SH-SY5Y (cell line): ENCODE data around the gene FOSL2.

Experiments used
- GATA2 ChIP-seq: IDR thresholded peaks from 2 replicates; pipeline ENCODE4 v1.6.1; 2011; ENCODE audit warnings: mild to moderate bottlenecking, low read depth, low read length
- GATA3 ChIP-seq: IDR thresholded peaks from 2 replicates; pipeline ENCODE4 v1.6.1; 2011; ENCODE audit warnings: low read depth, mild to moderate bottlenecking, low read length, moderate library complexity

GRCh38 chr2:28447943-28448792 lies 55.5 kb downstream of the FOSL2 start:
- no peak for TF ChIP-seq GATA2
- no peak for TF ChIP-seq GATA3
